Pulmonary artery endothelial cell (primary cell): ENCODE data around the gene EXT2. TPM values are rescaled to one million over a fixed set of nuclear protein-coding genes. Genes with fewer than 3 reads are reported as not detected.

ENCODE experiments used
- DNase-seq: peaks from one replicate; pipeline ENCODE4 v3.0.0-alpha.2; 2011; ENCODE audit warnings: low read depth, low spot score
- total RNA-seq: library from RNA; depleted of rRNA; stranded (reverse); fragments of >200 nt; gene quantifications from 2 replicates; pipeline ENCODE4 v1.2.3, GENCODE V29; 2014

The EXT2 gene
- total RNA-seq, 1 donor from 2014 or later: 87.9 TPM

DNA sequence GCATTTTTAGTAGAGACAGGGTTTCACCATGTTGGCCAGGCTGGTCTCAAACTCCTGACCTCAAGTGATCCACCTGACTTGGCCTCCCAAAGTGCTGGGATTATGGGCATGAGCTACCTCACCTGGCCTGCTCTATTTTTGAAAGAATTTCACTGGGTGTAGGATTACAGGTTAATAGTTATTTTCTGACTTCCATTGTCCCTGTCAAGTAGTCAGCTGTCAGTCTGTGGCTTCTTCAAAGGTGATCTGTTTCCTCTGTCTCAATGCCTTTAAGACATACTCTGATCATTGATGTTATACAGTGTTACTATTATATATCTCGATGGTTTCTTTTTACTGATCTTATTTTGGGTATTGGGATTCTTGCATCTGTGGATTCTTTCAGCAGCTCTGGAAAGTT is 10.1 kb upstream of the EXT2 start:
- no peak for DNase-seq

- DNase-seq: no peak
Observed at GRCh38 chr11:44088377-44088776, 7.1 kb upstream of the EXT2 start.

- DNase-seq: no peak
Observed at GRCh38 chr11:44088871-44089270, 6.6 kb upstream of the EXT2 start.

DNA sequence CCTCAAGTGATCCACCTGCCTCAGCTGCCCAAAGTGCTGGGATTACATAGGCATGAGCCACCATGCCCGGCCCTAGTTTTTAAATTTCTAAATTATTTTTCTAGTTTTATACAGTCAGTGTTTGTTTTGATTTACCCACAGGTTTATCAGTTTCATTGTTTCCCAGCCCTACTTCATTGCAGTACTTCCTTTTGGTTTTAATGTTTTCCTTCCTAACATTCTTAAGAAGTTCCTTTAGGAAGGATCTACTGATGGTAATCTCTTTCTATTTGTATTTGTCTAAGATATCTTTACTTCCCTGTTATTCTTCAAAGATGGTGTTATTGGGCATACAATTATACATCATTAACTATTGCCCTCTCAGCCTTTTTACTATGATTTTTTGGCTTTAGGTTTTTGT is 4.9 kb upstream of the EXT2 start:
- DNase-seq: peak; percentile 27

DNA sequence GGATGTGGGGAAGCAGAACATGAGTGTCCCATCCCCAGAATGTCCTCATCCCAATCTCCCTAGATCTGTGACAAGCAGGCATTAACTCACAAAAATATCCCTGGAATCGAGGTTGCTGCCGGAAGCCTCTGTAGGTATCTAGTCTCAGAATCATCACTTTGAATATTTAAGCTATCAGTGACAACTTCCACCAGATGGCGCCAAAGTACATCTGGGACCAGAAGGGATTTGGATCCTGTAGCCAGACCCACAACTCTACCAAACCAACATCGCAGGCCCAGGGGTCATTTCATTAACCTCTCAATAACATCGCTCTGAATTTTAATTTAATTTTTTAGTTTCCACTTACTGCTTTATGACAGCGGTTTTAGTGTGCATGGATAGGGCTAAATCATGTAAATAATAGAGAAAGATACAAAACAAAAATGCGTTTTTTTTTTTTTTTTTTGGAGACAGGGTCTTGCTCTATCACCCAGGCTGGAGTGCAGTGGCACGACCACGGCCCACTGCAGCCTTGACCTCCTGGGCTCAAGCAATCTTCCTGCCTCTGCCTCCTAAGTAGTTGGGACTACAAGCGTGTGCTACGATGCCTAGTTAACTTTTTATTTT is 1.1 kb upstream of the EXT2 start:
- peak; percentile 36 for DNase-seq

- DNase-seq: no peak
Observed at GRCh38 chr11:44096360-44097185, 1.1 kb downstream of the EXT2 start.

DNA sequence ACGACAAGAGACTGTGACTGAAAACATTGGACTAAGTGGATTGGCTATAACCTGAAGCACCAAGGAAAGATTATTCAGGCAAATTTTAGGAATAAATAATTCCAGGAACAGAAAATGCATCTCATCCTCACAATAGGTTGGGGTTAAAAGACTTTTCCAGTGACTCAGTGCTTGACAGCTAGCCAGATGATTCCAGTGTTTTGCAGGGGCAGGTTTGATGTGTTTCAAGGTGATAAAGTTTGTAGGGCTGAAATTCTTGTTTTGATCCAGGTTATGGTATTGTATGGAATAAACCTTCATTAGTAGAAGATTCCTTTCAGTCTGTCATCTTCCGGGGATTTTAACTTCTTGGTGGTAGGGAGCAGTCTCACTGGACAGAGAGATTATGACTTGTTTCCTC is 2.3 kb downstream of the EXT2 start:
- no peak for DNase-seq

- DNase-seq: no peak
Observed at GRCh38 chr11:44101098-44101497, 5.6 kb downstream of the EXT2 start.

- no peak for DNase-seq
Observed at GRCh38 chr11:44104481-44105294, 9.2 kb downstream of the EXT2 start.

- DNase-seq: no peak
Observed at GRCh38 chr11:44108260-44108659, 12.8 kb downstream of the EXT2 start.

GRCh38 chr11:44110231-44110679 is 14.8 kb downstream of the EXT2 start:
- peak; percentile 11 for DNase-seq

DNA sequence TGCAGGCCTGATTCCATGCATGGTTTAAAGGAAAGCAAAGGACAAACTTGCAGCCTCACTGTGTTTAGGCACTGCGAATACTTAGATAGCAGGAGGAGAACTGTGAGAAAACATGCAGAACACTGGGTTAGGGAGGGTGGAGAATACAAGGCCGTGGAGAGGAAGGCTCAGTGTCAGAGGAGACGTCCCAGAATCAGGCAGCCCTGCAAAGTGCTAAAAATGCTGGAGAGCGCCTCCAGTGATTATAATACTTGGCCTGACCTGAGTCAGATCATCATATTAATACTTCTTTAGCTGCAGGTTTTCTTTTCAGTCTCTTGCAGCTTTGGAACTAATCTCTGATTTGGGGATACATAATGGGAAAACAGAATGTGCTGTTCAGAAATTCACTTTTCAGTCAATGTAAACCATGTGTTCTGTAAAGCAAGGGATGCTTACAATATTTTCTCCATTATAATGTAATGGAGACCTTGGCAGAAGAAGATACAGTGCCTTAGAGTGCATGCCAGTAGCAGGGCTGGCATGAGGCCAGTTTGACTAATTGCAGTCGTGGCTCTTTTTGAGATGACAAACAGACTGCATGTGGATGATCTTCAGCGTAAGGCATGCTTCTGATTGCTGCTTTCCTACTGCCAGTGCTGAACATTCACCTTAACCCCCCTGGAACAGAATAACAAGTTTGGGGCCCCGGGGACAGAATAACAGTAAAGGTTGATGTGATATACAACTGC is 16.8 kb downstream of the EXT2 start:
- DNase-seq: no peak

DNA sequence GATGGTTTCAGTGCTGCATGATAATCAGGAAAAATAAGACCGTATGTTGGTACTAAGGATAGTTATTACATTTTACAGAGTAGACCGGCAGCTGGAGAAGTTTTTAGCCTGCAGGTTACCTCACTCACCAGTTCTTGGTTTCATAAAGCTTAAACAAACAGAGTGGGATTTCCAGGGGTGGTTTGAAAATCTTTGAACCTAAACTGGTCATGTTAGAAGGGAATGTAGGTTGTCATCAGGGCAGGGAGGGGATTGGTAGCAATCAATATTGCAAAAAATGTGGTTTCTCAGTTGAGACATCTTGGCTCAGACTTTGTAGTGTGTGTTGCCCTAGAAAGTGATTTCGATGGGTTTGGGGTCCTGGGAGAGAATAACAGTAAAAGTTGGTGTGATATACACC is 17.5 kb downstream of the EXT2 start:
- no peak for DNase-seq

- DNase-seq: no peak
Observed at GRCh38 chr11:44113572-44113971, 18.1 kb downstream of the EXT2 start.

- no peak for DNase-seq
Observed at GRCh38 chr11:44116234-44116830, 20.9 kb downstream of the EXT2 start.

- DNase-seq: no peak
Observed at GRCh38 chr11:44120169-44120568, 24.7 kb downstream of the EXT2 start.

DNA sequence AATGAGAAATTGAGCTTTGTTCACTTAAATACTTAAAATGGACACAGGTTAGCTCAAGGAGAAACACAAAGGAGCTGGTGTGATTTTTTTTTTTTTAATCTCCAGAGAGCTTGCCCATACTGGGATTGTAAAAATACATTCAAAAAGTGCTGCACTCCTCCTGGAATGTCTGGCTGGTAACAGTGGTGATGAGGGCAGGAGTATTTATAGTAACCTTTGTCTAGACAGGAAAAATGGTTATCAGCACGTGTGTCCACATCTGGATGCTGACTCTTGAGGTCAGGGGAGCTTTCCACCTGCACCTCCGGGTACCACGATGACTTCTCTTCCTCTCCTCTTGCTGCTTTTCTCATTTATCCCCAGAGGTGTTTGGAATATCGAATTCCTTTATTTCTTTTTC is 30.1 kb downstream of the EXT2 start:
- DNase-seq: no peak

DNA sequence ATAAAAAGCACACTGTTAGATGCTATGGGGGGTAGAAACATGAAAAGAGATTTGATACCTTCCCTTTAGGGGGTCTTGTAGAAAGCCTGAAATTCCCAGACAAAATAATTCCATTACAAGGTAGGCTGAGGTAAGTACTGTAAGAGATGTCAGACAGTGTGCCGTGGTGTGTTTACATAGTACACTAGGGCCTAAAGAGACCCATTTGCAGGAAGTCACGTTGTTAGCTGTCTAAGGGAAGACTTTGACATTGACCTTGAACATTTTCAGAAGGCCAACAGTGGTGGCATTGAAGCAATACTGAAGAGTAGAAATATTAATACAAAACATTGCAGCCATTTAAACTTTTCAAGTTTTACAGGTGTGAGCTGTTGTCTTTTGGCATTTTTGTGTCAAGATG is 30.8 kb downstream of the EXT2 start:
- no peak for DNase-seq

DNA sequence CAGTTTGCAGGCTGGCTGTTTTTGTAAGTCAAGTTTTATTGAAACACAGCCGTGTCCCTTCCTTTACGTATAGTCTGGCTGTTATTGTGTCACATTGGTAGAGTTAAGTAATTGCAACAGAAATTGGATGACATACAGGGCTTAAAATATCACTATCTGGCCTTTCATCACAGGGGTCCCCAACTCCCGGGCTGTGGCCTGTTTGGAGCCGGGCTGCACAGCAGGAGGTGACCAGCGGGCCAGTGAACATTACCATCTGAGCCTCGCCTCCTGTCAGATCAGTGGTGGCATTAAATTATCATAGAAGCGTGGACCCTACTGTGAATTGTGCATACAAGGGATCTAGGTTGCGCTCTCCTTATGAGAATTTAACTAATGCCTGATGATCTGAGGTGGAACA is 31.7 kb downstream of the EXT2 start:
- no peak for DNase-seq

DNA sequence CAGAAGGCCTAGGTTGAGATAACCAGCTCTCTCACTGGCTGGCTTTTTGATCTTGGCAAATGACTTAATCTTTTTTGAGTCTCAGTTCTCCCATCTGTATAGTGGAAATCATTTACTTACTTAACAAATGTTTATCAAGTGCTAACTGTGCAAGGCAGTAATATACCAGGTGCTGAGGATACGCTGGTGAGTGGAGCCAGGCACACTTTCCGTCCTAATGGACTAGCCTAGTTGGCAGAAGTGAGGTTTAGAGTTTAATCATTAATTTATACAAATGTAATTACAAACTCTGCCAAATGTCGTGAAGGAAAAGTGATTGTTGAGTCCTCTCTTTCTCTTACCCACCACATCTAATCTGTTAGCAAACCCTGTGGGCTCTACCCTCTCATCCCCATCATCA is 33.3 kb downstream of the EXT2 start:
- no peak for DNase-seq

- no peak for DNase-seq
Observed at GRCh38 chr11:44130751-44131150, 35.3 kb downstream of the EXT2 start.
